HG03095 (cell line): Measurements from ENCODE around the gene ZNF740.
"Not testable (repeated sequence)": the region's sequence is repeated elsewhere in the genome, so short reads cannot be mapped to it uniquely, and the experiment has no call there.

Experiments
- ATAC-seq: cut with Tn5 transposase; IDR thresholded peaks from one replicate; pipeline ENCODE4 v1.9.1; 2021; ENCODE audit warnings: moderate library complexity; ENCODE audit not compliant: unreplicated experiment

The ZNF740 gene, protein sequence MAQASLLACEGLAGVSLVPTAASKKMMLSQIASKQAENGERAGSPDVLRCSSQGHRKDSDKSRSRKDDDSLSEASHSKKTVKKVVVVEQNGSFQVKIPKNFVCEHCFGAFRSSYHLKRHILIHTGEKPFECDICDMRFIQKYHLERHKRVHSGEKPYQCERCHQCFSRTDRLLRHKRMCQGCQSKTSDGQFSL

DNA sequence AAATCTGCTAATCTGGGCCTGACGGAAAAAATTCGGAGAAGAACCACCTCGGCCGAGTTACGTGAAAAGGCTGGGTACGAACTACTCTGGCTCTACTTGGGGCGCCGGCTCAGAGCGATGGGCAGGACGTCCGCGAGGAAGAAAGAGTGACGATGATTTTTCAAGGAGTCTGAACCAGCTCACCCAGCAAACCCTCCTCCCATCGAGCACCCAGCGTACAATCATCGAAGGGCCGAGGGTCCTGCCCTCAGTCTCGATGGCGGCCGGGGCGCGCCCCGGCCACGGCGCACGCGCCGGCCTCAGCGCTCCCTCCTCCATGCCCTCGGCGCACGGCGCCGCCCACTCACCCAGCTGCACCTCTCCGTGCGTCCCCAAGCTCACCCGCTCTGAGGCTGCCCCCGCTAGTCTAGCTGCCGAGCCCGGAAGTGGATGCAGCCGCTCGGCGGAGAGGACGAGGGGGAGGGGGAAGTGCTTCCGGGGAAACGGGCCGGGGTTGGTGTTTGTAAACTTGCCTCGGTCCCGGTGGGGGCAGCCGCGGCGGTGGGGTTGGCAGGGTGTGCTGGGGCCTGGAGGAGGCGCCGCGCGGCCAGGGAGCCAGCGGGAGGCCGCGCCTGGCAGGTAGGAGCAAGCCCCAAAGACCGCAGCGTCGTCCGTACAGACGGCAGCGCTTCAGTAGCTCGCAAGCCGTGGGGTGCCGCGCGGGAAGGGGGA is at the start of gene ZNF740, which contains the start of gene CSAD:
ZNF740 (plus strand) TSS at position 503 of the 711 bp plus-strand sequence. CDS start 1,262 bp downstream, outside the sequence.
CSAD (minus strand) TSS at position 706 of the 711 bp plus-strand sequence. CDS start 7,455 bp downstream, outside the sequence.
- ATAC-seq = peak; percentile 86

DNA sequence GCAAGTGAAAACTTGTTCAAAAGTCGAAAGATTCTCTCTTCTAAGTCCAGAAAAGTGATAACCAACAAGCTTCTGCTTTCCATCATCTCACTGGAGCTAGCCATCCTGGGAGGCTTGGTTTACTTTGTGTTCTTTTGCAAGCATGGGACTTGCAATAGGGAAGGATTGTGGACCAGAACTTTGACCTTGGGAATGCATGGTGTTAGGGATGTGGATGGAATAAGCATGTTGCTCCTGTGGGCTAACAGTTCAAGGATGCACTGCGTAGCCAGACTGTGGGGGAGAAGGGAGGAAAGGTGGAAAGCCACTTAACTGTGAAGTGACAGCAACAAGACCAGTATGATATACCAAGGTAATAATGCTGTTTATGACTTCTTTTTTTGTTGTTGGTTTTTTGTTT is 48.7 kb upstream of the ZNF740 start:
- ATAC-seq = no peak

DNA sequence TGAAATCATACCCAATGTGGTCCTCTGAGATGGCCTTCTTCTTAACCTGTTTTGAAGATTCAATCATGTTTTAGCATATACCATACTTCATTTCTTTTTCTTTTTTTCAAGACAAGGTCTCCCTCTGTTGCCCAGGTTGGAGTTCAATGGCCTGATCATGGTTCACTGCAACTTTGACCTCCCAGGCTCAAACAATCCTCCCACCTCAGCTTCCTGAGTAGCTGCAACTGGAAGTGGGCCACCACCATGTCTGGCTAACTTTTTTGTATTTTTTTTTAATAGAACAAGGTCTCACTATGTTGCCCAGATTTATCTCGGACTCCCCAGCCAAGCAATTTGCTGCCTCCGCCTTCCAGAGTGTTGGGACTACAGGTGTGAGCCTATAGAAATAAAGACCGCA is 46.8 kb upstream of the ZNF740 start:
- no peak for ATAC-seq

DNA sequence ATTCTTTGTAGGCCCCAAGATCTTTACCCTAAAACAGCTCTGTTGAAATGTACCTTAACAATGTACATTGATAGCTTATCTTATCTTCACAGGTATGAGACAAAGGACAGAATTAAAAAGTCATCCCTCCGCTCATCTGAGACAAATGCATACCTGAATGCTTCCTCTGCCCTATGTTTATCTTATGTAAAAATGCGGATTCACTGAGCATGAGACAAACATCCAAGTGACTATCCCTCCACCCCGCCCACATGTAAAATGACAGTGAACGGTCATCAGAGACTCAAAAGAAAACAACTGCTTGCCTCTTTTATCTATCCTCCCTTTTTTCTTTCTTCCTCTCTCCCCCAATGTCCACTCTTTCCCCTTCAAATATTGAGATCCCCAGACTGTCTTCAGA is 37.2 kb upstream of the ZNF740 start:
- no peak for ATAC-seq

DNA sequence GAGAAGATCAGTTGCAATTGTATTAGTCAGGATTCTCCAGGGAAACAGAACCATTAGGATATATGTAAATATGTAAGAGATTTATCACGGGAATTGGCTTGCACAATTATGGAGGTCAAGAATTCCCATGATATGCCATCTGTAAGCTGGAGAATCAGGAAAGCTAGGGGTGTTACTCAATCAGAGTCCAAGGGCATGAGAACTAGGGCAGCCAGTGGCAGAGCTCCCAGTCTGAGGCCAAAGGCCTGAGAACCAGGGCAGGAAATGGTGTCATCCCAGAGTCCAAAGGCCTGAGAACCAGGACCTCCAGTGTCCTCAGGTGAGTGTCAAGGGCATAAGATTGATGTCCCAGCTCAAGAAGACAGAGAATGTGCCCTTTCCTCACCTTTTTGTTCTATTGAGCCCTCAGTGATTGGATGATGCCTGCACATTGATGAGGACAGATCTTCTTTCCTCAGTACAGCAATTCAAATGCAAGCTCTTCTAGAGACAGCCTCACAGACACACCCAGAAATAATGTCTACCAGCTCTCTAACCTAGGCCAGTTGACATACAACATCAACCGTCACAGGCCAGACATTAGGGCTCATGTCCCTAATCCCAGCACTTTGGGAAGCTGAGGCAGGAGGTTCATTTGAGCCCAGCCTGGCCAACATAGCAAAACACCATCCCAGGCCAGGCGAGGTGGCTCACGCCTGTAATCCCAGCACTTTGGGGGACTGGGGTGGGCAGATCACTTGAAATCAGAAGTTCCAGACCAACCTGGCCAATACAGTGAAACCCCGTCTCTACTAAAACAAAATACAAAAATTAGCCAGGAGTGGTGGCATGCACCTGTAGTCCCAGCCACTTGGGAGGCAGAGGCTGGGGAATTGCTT is 34.9 kb upstream of the ZNF740 start:
- ATAC-seq = no peak

DNA sequence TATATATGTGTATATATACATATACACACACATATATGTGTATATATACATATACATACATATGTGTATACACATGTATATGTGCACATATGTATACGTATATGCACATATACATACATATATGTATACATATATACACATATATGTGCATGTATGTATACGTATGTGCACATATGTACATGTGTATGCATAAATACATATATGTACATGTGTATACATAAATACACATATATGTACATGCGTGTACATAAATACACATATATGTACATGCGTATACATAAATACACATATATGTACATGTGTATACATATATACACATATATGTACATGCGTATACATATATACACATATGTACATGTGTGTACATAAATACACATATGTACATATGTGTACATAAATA is 33.3 kb upstream of the ZNF740 start:
- ATAC-seq = no peak

DNA sequence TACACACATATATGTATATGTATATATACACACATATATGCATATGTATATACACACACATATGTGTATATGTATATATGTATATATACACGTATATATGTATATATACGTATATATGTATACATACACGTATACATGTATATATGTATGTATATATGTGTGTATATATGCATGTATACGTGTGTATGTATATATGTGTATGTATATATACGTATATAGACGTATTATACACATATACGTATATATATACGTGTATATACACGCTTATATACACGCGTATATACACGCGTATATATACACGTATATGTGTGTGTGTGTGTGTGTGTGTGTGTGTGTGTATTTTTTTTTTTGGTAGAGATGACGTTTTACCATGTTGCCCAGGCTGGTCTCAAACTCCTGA is 32.9 kb upstream of the ZNF740 start:
- no peak for ATAC-seq

DNA sequence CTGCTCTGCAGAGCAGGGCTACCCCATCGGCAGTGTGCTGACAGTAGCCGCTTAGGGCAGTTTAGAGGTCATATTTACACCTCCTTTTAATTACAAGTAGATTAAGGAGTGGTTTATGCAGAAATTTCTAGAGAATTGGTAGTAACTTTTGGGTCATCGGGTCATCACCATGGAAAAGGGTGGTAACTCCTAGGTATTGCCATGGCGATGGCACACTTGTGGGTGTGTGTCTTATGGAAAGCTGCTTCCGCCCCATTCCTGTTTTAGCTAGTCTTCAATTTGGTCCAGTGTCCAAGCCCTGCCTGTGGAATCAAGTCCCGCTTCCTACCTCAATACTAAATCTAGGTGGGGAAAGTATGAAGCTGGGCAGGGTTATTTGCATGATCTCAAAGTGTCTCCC is 29.5 kb upstream of the ZNF740 start:
- ATAC-seq = no peak

DNA sequence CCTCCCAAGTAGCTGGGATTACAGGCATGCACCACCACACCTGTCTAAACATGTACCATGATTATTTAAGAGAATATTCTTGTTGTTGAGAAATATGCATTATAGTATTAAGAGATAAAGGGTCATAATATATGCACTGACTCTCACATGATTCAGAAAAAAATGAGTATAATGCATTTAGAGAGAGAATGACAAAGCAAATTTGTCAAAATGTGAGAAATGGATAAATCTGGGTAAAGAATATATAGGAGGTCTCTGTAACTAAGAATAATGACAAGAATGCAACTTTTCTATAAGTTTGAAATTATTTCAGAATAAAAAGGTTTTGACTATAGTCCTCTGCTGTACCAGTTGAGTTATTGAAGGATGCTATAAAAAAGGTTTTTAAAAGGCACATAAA is 28.1 kb upstream of the ZNF740 start:
- no peak for ATAC-seq

DNA sequence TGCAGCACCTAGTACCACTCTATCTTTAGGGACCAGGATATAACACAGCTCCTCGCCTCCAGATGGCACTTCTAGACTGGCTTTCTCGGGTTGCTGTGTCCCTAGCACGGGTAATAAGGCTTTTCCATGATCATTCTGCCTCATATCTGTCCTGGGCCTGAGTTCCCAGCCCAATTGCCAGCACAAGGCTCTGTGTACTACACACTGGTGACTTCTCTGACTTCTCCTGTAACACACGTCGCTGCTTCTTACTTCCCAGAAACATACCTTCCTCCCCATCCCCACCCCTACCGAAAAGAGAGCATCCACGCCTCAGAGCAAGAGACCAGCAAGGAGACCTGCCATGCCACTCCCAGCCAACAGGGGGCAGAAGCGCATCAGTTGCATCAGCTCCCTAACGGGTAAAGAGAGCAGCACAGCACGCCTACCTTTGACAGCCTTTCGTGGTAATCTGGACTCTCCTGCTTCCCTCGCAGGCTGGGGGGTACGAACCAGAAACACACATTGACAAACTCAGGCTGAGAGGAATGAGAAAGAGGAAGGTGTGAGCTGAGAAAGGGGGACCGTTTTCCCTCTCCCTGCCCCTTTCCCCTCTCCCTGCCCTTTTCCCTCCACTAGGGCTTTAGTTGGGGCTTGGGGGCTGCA is 21.2 kb upstream of the ZNF740 start:
- ATAC-seq = peak; percentile 55

DNA sequence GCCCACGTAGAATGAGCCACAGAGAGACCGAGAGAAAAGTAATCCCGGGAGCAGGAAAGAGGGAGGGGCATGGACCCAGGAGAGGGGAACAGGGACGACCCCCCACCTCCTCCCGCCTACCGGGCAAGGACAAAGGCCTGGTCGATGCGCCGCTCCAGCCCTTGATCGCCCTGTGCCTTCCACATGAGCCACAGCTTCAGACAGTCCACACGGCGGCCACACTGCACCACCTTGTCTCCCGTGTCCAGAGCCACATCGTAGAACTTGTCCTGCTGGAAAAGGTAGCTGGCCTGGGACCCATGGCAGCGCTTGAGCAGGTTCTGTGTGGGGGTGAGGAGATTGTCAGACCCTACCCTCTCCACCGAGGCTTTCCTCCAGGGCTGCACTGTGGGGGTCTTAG is 20.5 kb upstream of the ZNF740 start:
- no peak for ATAC-seq

DNA sequence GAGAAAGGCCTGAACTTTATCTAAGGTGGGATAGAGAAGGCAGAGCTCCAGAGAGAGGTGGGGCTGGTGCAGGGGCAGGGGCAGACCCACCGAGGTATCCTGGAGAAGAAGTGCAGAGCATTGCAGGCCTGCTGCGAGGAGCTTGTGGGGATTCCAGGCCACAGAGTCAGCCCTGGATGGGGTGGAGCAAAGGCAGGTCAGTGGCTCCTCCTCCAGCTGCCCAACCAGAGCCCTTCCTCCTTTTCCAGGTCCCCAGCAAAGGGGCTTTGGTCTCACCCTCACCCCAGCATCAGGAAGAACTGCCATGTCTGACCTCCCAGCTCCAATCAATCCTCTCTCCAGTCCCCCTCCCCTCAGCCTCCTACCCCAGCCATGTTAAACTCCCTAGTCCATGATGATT is 19.8 kb upstream of the ZNF740 start:
- no peak for ATAC-seq

DNA sequence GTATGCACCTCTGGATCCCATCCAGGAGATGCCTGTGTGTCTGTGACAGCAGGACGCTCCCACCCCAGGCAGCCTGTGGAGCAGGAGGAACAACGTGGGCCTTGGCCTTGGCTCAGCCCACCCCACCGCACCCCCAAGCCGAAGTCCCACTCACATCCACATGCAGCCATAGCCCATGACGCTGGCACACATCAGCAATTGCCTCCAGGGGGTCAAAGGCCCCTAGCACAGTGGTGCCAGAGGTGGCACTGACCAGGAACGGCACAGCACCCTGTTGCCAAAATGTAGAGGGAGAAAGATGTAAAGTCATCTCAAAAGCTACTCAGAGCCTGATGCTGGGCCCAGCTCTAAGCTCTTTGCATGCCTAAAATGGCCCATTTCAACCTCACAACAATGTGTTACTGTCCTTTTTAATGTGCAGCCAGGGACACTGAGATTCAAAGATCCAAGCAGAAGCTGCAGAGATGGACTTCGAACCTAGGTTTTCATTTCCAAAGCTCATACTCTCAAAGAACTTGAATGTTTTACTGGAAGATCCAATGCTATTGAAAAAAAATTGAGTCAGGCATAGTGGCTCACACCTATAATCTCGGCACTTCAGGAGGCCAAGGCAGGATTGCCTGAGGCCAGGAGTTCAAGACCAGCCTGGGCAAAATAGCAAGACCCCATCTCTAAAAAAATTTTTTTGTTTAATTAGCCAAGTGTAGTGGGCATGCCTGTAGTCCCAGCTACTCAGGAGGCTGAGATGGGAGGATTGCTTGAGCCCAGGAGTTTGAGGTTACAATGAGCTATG is 19.2 kb upstream of the ZNF740 start:
- ATAC-seq = no peak

DNA sequence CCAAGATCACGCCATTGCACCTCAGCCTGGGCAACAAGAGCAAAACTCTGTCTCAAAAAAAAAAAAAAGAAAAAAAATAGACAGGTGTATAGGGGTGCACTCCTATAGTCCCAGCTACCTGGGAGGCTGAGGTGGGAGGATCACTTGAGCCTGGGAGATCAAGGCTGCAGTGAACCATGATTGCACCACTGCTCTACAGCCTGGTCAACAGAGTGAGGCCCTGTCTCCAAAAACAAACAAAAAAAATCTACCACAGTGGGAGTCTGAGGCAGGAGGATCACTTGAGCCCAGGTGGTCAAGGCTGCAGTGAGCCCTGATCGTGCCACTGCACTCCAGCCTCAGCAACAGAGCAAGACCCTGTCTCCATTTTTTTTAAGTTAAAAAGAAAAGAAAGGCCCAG is 17.5 kb upstream of the ZNF740 start:
- not testable (repeated sequence) for ATAC-seq

DNA sequence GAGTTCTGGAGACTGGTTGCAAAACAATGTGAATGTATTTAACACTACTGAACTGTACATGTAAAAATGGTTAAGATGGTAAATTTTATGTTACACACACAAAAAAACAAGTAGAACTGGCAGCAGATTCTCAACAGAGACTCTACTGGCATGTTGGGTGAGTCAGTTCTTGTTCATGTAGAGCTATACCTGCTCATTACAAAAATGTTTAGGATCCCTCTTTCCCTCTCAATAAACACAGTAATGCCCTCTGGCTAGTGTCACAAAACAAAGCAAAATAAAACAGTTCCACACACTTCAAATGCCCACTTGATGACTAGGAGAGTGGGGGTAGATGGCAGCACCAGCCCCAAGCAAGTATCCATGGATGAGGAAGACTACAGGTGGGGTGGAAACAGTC is 13.7 kb upstream of the ZNF740 start:
- ATAC-seq = no peak

DNA sequence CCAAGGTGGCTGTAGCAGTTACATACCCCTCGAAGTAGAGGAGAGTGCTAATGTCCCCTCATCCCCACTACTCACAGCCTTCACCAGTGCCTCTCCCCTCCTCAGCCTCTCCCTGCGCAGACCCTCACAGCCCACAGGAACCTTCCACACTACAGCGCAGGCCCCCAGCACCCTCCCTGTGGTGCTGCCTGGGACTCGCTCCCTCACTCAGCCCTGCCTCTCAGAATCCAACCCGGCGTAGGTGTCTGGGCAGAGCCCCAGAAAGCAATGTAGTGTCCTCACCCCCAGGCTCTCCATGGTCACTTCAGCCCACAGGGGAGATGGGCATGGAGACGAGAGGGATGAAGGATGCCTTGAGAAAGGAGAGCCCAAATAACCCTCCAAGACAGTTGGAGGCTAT is 10.9 kb upstream of the ZNF740 start:
- ATAC-seq = no peak

DNA sequence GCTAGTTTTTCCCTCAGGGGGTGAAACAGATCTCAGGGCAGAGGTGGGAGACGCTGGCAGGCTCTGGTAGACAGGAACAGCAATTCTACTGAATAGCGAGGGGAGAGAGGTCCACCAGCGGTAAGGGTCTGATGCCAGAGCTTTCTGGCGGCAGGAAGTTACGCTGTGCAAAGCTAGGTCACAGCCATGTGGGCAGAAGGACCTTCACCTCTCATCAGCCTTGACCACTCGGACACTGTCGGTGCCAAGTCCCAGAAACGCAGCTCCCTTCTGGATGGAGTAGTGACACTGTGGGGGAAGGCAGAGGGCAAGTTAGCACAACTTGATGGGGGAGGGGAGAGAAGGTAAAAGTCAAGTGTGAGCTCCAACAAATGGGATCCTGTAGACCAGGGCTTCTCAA is 10.3 kb upstream of the ZNF740 start:
- ATAC-seq = no peak

DNA sequence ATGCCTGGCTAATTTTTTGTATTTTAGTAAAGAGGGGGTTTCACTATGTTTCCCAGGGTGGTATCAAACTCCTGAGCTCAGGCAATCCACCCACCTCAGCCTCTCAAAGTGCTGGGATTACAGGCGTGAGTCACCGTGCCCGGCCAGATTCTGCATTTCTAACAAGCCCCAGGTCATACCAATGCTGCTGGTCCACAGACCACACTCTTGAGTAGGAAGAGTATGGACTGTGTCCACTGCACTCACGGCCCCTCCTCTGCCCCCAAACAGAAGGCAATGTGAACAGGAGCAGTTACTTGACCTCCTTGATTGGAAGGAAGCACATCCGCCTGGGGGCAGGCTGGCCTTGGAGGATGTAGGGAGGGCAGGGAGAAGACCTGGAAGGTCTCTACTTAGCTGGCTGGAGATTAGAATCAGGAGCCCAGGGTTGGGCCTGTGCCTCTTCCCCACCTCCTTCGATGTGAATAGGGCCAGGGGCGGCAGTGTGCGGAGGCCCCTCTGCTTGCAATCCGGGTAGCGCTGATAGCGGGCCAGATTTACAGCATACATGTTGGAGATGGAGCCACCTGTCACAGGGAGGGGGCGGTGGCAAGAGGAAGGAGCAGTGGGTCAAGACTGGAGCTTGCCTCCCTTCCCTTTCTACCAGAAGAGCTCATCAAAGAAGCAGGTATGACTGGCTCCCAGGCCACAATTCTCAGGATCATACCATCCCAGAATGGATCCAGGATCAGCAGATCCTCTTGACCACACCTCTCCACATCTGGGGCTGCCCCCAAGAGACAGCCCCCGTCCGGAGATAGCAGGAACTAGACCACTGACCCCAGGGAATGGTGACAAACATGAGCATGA is 9.4 kb upstream of the ZNF740 start:
- no peak for ATAC-seq

DNA sequence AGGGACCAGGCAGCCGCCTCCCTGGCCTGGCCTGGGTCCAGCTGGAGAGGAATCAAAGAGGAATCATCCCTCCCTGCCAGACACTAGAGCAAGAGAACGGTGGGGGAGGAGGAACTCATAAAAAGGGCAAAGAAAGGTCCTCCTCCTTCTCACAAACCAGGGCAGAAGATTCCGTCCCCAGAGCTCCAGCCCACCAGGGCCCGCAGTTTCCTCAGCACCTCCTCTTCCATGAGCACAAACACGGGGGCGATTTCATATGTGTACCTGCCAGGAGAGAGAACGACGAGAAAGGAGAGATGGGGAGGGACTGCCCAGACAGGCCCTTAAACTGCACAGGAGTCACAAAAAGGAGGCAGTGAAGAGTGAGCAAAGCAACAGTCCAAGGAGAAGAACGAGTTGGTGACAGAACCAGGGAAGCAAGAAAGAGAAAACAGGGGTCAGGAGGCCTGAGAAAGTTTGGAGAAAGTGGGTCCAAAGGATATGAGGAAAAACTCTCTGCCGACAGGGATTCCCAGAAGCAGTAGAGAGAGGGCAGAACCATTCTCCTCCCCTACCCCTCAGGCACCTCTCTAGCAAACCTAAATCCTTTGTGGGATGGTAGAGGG is 8.7 kb upstream of the ZNF740 start:
- no peak for ATAC-seq
